Osteocyte (in vitro differentiated cells): ENCODE measurements around the gene NXPH3. TPM values are rescaled to one million over a fixed set of nuclear protein-coding genes. Genes with fewer than 3 reads are reported as not detected.
A peak's percentile ranks its signal among the peaks of the same experiment; 100 is the strongest.
"Not testable (repeated sequence)": the region's sequence is repeated elsewhere in the genome, so short reads cannot be mapped to it uniquely, and the experiment has no call there.

ENCODE experiments used
- DNase-seq: peaks from one replicate; pipeline ENCODE4 v3.0.0; 2021; ENCODE audit warnings: mixed read lengths; ENCODE audit not compliant: unreplicated experiment; ENCODE audit errors: extremely low spot score
- H3K27ac Mint-ChIP-seq: one replicate; pipeline ENCODE4 v1.8.0; 2021; ENCODE audit warnings: mild to moderate bottlenecking, mixed read lengths; ENCODE audit not compliant: unreplicated experiment
- H3K27me3 Mint-ChIP-seq: one replicate; pipeline ENCODE4 v1.8.0; 2021; ENCODE audit warnings: mixed read lengths; ENCODE audit not compliant: unreplicated experiment
- H3K36me3 Mint-ChIP-seq: one replicate; pipeline ENCODE4 v1.8.0; 2021; ENCODE audit warnings: mixed read lengths; ENCODE audit not compliant: unreplicated experiment
- H3K4me1 Mint-ChIP-seq: one replicate; pipeline ENCODE4 v1.8.0; 2021; ENCODE audit warnings: mixed read lengths; ENCODE audit not compliant: unreplicated experiment
- H3K4me3 Mint-ChIP-seq: one replicate; pipeline ENCODE4 v1.8.0; 2021; ENCODE audit warnings: mild to moderate bottlenecking, moderate library complexity, mixed read lengths; ENCODE audit not compliant: unreplicated experiment
- H3K9me3 Mint-ChIP-seq: one replicate; pipeline ENCODE4 v1.8.0; 2021; ENCODE audit warnings: mixed read lengths; ENCODE audit not compliant: unreplicated experiment
- total RNA-seq: library from RNA; stranded (reverse); gene quantifications from 2 replicates; pipeline ENCODE4 v1.2.1, GENCODE V29; 2021
- TF ChIP-seq, protein P1 (sequence below): fragments of 200-600 bp; sonication (generic); IDR thresholded peaks from 2 replicates; pipeline ENCODE4 v1.5.0; 2021; ENCODE audit warnings: antibody characterized with exemption, mild to moderate bottlenecking, moderate library complexity

Gene NXPH3
- total RNA-seq, 1 donor from 2014 or later: 1.6 TPM

DNA sequence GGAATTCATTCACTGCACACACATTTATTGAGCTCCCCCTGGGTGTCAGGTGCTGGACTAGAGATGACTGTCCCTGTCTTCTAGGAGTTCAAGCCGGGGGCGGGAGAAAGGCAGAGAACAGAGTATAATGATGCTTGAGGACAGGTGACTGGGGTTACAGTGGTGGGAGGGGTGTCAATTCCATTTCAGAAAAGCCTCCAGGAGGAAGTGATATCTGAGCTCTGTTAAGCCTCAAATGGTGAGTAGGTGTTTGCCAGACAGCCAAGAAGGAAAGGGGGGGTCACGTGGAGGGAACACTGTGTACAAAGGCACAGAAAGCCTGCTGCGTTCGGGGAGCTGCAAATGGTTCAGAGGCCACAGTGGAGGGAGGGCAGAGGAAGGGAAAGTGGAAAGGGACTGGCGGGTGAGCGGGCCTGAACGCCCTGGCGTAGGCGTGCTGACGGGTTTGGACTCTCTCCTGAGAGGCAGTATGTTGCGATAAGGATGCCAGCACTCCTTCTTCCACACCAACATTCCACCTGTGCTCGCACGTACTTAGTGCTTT, 9.7 kb upstream of the NXPH3 start:
- peaks cover 33% of the 10 kb centered on the region for H3K27me3 Mint-ChIP-seq
- H3K4me3 Mint-ChIP-seq: no peak overlapping the region
- peaks cover 13% of the 10 kb centered on the region for H3K4me1 Mint-ChIP-seq
- no peak for DNase-seq
- H3K27ac Mint-ChIP-seq: no peak overlapping the region
- H3K36me3 Mint-ChIP-seq: no peaks in the 10 kb centered on the region
- no peaks in the 10 kb centered on the region for H3K9me3 Mint-ChIP-seq
- TF ChIP-seq, protein P1, sequence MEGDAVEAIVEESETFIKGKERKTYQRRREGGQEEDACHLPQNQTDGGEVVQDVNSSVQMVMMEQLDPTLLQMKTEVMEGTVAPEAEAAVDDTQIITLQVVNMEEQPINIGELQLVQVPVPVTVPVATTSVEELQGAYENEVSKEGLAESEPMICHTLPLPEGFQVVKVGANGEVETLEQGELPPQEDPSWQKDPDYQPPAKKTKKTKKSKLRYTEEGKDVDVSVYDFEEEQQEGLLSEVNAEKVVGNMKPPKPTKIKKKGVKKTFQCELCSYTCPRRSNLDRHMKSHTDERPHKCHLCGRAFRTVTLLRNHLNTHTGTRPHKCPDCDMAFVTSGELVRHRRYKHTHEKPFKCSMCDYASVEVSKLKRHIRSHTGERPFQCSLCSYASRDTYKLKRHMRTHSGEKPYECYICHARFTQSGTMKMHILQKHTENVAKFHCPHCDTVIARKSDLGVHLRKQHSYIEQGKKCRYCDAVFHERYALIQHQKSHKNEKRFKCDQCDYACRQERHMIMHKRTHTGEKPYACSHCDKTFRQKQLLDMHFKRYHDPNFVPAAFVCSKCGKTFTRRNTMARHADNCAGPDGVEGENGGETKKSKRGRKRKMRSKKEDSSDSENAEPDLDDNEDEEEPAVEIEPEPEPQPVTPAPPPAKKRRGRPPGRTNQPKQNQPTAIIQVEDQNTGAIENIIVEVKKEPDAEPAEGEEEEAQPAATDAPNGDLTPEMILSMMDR: no peak

DNA sequence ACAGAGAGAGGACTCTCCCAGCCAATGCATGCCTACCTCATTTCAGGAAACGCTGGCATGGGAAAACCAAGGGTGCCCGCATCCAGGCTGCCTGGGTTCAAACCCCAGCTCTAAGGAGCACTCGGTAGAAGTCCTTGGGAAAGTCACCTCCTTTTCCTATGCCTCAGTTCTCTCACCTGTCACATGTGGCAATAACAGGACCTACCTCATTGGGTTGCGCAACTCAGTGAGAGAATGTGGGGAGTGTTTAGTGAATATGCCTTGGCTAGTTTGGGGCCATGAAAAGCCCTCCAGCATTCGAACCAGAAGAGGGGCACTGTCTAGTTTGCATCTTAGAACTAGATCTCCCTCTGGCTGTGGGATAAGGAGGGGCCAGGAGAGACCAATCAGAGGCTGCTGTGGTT, 9.0 kb upstream of the NXPH3 start:
- no peak for DNase-seq

DNA sequence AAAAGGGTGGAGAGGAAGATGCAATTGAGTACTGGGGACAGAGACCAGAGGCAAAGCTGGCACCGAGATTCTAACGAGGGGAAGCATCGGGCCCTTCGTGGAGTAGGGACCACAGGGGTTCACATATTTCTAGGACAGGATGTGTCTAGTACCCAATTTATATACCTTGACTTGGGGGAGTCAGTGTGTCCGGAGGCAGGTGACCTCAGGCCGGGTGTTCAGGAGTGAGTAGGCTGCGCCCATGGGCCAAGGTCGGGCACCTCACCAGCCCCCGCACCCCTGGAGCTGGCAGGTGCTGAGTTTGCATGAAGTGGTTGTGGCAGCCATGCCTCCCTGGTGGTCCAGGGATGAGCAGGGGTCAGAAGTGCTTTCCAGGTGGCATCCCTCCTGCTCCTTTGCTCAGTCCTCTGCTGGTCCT, 8.6 kb upstream of the NXPH3 start:
- Mint-ChIP-seq H3K4me1 (peaks cover 13% of the 10 kb centered on the region), H3K9me3 (no peaks in the 10 kb centered on the region), H3K36me3 (no peaks in the 10 kb centered on the region), H3K27me3 (peaks cover 42% of the 10 kb centered on the region), H3K4me3 (no peak overlapping the region), H3K27ac (no peak overlapping the region)
- TF ChIP-seq, protein P1: no peak
- no peak for DNase-seq

More for the DNA sequence above, 9.0 kb upstream of the NXPH3 start:
- Mint-ChIP-seq H3K4me3 (no peak overlapping the region), H3K9me3 (no peaks in the 10 kb centered on the region), H3K27ac (no peak overlapping the region), H3K4me1 (peaks cover 13% of the 10 kb centered on the region), H3K27me3 (peaks cover 40% of the 10 kb centered on the region), H3K36me3 (no peaks in the 10 kb centered on the region)
- TF ChIP-seq, protein P1: no peak

DNA sequence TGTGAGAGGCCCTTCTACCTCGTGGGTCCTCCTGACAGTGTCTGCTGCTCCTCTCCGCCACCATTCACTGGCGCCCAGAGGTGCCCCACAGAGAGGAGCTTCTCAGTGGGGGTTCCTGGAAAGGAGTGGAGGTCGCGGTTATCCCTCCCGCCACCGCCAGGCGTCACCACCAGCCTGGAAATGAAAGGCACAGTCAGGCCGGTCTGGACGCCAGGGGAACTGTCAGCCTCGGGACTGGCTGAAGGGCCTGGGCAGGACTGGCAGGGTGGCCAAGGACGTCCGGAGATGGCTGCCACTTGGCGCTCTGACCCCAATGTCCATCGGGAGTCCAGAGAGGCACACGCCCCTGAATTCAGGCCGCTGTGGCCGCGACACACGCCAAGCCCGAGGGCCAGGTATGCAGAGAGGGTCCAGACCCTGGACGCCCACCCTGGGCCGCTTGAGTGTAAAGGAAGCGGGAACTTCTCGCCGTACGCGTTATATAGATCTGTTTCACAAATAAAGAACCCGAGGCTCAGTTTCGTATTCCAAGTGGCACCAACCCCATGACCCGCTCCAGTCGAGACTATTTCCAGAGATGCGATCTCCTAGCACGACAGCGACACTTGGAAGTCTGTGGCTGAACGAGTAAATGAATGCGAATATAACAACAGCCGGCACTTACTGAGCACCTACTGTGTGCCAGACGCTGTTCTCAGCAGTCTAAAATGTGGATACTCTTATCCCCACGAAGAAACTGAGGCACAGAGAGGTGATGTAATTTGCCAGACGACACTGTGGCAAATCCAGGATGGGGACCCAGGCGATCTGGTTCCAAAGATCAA, 7.6 kb upstream of the NXPH3 start:
- H3K9me3 Mint-ChIP-seq: no peaks in the 10 kb centered on the region
- H3K4me3 Mint-ChIP-seq: peak overlapping the region; percentile 66
- H3K36me3 Mint-ChIP-seq: no peaks in the 10 kb centered on the region
- peak; percentile 96 for DNase-seq
- H3K27ac Mint-ChIP-seq: no peak overlapping the region
- peaks cover 45% of the 10 kb centered on the region for H3K27me3 Mint-ChIP-seq
- TF ChIP-seq, protein P1: peak; percentile 96
- H3K4me1 Mint-ChIP-seq: peaks cover 13% of the 10 kb centered on the region

DNA sequence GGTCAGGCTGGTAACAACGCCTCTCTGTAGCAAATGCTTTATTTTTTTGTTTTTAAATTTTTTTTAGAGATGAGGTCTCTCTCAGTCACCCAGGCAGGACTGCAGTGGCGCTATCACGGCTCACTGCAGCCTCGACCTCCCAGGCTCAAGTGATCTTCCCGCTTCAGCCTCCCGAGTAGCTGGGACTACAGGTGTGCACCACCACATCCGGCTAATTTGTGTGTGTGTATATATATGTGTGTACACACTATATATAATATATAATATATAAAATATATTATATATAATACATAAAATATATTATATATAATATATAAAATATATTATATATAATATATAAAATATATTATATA, 7.0 kb upstream of the NXPH3 start:
- H3K36me3 Mint-ChIP-seq, H3K27ac Mint-ChIP-seq, DNase-seq, H3K9me3 Mint-ChIP-seq, H3K4me3 Mint-ChIP-seq: not testable (repeated sequence)
- Mint-ChIP-seq H3K4me1 (peaks cover 13% of the 10 kb centered on the region), H3K27me3 (peaks cover 47% of the 10 kb centered on the region)
